CD4-positive, alpha-beta T cell treated with Interleukin-4 for 1 hour (primary cell): ENCODE measurements around the gene KCNN3.

Experiments used
- DNase-seq, 2 donors: peaks; one replicate each; pipeline ENCODE4 v3.0.0-alpha.2; 2020 to 2022

Gene KCNN3

GRCh38 chr1:154860156-154860870 is 9.8 kb downstream of the KCNN3 start:
- peak in 1 of 2 donors; percentile 43 for DNase-seq

- no peak for DNase-seq
Observed at GRCh38 chr1:154859786-154860155, 10.3 kb downstream of the KCNN3 start.

GRCh38 chr1:154859151-154859785 is 10.8 kb downstream of the KCNN3 start:
- no peak for DNase-seq

- DNase-seq = no peak
Observed at GRCh38 chr1:154857441-154858215, 12.5 kb downstream of the KCNN3 start.

- no peak for DNase-seq
Observed at GRCh38 chr1:154857022-154857421, 13.1 kb downstream of the KCNN3 start.

GRCh38 chr1:154856544-154856943 is 13.5 kb downstream of the KCNN3 start:
- DNase-seq = no peak

GRCh38 chr1:154856049-154856448 is 14.0 kb downstream of the KCNN3 start:
- no peak for DNase-seq

GRCh38 chr1:154855186-154855851 is 14.8 kb downstream of the KCNN3 start:
- DNase-seq = no peak

GRCh38 chr1:154852845-154853244 is 17.2 kb downstream of the KCNN3 start:
- no peak for DNase-seq

GRCh38 chr1:154851392-154852177 is 18.5 kb downstream of the KCNN3 start:
- no peak for DNase-seq

GRCh38 chr1:154849645-154850131 is 20.4 kb downstream of the KCNN3 start:
- no peak for DNase-seq

- no peak for DNase-seq
Observed at GRCh38 chr1:154848983-154849382, 21.1 kb downstream of the KCNN3 start.

GRCh38 chr1:154847891-154848290 is 22.2 kb downstream of the KCNN3 start:
- no peak for DNase-seq

- no peak for DNase-seq
Observed at GRCh38 chr1:154846565-154847442, 23.3 kb downstream of the KCNN3 start.

- DNase-seq = no peak
Observed at GRCh38 chr1:154845879-154846278, 24.2 kb downstream of the KCNN3 start.

- DNase-seq = no peak
Observed at GRCh38 chr1:154845174-154845573, 24.9 kb downstream of the KCNN3 start.

- DNase-seq = no peak
Observed at GRCh38 chr1:154844297-154844681, 25.8 kb downstream of the KCNN3 start.

- DNase-seq = no peak
Observed at GRCh38 chr1:154843636-154844296, 26.3 kb downstream of the KCNN3 start.

- no peak for DNase-seq
Observed at GRCh38 chr1:154842635-154843034, 27.4 kb downstream of the KCNN3 start.

- no peak for DNase-seq
Observed at GRCh38 chr1:154841384-154841783, 28.7 kb downstream of the KCNN3 start.
